NK-92 (cell line): ENCODE data around the gene MRPL12.
"Not testable (repeated sequence)": the region's sequence is repeated elsewhere in the genome, so short reads cannot be mapped to it uniquely, and the experiment has no call there.

ENCODE experiments used
- DNase-seq: peaks from one replicate; lab custom pipeline; 2025; ENCODE audit not compliant: unreplicated experiment; lab: John Stamatoyannopoulos, UW

MRPL12 gene

DNA sequence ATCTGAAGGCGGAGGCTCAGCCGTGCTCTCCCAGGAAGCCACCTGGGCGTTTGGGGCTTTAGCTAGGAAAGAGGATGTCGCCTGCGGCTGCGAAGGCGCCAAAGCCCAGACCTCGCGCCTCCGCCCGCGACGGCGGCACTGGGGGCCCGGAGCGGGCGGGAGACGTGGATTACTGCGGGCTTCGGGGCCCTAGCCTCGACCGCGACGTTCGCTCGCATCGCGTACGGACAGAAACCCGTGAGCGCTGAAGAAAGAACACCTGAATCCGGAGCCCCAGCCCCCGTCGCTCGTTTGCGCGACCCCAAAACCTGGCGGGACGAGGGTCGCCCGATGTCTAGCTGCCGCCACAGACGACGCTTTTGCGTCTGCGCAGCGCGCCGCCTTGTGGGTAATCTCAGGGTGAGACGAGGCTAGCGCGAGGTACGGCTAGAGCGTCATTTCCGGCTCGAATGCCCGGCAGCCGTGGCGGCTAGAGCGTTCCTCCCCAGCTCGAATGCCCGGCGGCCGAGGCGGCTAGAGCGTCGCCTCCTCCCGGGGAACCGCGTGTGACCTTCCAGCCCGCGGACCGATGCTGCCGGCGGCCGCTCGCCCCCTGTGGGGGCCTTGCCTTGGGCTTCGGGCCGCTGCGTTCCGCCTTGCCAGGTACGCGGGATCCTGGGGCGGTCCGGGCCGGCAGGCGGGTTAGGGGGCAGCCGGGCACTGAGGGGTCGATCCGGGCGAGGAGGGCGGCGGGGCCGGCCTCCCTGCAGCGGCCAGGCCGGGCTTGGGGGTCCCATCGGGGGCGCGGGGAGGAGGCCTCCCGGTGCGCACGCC lies at the start of gene MRPL12:
MRPL12 (plus strand) TSS at position 434 of the 813 bp plus-strand sequence; CDS start at position 569, 135 bp downstream.
- DNase-seq: peak; percentile 18

DNA sequence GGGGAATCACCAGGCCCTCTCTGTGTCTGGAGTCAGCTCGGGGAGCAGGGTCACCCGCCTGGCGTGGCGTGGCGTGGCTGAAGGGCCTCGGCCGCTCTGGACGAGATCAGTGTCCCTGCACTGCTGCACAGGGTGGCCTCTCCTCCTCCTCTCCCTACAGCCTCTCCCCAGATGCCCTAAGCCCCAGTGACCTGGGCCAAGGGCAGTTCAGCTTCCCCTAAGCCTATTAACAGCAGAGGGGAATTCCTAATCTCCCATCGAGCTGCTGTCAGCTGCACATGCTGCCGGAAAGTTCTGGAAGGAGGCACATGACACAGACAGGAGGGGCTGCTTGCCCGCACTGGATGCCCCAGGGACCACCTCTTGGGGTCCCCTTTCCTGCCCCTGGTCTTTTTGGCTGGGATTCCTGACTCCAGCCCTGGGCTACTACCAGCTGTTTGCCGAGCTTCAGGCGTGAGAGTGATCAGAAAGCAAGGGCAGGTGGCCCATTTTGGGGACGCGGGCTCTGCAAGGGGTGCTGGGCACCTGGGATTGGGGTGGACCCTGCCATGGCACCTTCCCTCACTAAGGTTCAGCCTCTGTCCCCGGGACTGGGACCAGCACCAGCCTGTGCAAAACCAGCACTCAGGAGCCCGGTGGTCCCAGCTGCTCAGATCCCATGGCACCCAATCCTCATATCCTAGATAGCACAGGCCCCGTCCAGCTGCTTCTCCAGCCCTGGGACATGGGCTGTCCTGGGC lies 47.6 kb upstream of the MRPL12 start:
- DNase-seq: no peak

DNA sequence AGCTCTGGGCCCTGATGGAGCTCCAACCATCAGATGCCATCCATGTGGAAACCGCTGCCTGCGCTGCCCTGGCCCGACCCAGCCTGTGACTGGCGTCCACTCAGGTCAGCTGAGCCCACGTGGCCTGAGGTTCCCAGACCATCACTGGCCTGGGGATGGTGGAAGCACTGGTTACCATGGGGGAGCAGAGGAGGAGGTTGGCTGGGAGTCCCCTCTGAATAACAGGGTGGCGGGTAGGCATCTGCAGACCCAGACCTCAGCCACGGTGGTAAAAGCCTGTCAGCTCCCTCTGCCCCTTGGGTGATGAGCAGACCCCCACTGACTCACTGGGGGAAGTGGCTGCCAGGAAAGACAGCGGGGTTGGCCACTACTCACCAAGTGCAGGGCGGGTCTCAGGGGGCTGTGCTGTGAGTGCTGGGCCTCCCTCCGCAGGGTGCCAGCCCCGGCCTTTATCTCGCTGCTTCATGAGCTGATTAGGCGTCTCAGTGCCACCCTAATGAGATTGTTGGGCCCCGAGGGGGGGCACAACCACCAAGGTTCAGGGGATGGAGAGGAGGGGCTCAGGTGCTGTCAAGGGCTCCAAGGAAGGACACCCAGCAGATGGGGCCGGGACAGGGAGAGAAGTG lies 46.9 kb upstream of the MRPL12 start, which contains the start of gene PDE6G:
PDE6G (minus strand) TSS at position 425 of the 626 bp plus-strand sequence. CDS start 3,237 bp downstream, outside the sequence.
- no peak for DNase-seq

DNA sequence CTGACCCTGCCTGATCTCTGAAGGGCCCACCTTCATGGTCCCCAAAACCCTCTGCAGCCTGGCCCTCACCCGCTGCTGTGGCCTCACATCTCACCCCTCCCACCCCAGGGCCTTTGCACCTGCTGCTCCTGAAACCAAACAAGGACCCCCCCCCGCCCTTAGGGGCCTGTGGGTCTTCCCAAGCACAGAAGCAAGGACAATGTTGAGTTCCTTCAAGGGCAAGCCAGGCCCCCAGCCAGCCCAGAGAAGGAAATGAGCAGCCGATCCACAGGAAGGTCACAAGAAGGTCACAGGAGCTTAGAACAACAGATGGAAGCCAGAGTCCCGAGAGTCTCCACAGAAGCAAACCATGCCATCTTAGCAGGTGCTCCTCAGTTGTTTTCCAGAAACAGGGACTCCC lies 46.3 kb upstream of the MRPL12 start:
- DNase-seq: no peak

DNA sequence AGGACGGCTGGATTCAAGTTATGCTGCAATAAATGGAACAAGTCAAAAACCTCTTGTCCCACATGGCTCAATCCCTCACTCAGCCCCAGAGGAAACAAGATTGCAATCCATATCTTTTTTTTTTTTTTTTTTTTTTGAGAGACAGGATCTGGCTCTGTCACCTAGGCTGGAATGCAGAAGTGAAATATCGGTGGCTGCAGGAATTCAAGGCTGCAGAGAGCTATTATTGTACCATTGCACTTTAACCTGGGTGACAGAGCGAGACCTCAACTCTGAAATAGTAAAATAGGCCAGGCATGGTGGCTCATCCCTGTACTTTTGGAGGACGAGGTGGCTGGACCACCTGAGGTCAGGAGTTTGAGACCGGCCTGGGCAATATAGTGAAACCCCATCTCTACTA lies 44.1 kb upstream of the MRPL12 start:
- DNase-seq: no peak

DNA sequence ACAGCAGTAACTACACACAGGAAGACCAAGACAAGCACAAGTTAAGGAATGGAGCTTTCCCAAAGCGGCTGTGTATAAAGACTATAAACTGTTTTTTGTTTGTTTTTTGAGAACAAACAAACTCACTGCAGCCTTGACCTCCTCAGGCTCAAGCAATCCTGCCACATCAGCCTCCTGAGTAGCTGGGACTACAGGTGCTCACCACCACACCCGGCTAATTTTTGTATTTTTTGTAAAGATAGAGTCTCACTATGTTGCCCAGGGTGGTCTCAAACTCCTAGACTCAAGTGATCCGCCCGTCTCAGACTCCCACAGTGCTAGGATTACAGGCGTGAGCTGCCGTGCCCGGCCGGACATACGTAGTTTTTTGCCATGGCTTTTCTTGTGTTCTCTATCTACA lies 42.7 kb upstream of the MRPL12 start:
- no peak for DNase-seq

DNA sequence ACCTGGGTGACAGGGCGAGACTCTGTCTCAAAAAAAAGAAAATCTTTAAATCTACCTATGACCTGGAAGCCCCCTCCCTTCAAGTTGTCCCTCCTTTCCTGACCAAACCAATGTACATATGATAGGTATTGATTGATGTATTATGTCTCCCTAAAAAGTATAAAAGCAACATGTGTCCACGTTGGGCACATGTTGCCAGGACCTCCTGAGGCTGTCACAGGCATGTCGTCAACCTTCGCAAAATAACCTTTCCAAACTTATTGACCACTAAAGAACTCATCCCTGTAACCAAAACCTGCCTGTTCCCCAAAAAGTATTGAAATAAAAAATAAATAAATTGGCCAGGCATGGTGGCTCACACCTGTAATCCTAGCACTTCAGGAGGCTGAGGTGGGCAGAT lies 41.2 kb upstream of the MRPL12 start:
- DNase-seq: no peak

DNA sequence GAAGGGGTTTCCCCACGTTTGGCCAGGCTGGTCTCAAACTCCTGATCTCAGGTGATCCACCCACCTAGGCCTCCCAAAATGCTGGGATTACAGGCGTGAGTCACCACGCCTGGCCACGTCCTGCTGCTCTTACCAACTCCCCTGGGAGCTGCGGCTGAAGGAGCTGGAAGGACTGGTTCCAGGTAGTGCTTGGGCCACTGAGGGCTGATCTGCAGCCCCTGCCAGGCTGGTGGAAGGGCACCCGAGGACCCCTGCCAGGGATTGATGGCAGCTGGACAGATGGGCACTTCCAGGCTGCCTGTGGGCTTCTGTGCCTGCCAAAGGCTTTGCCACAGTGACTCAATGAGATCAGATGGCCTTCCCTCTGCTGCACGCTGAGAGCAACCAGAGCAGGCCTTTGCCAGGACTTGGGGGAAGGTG lies 39.1 kb upstream of the MRPL12 start:
- DNase-seq: no peak

DNA sequence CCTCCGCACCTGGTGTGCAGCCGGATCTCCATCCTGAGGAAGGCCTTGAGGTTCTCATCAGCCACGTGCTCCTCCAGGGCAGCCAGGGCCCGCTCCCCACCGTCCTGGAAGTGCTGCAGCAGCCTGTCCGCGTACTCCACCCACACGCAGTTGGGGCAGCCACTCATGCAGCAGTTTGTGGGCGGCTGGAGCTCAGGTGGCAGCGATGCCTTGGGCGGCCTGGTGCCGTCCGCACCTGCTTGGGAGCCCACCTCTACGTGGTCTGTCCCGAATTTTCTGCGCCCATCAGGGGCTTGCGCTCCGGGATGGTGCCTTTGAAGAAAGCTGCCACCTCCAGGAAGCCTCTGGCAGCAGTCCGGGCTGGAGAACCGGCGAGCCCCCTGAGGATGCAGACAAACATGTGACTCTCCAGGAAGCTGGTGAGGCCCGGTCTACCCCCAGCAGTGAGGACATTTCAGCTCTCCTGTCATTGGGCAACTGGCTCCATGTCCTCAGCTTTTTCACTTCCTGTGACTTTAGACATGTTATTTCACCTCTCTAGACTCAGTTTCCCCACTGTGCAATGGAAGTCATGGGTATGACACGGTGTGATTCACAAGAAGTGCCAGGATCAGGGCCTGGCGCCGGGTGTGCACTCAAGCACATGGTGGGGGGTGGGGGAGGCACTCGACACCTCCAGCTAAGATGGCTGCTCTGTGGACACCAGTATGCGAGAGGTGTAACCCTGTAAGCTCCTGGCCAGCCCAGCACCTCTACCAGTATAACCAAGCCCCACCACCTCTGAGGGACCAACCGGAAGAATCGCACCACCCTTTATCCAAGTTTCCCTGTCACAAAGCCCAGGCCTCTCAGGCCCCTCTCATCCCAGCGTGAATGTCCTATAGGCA lies 37.7 kb upstream of the MRPL12 start:
- DNase-seq: no peak

DNA sequence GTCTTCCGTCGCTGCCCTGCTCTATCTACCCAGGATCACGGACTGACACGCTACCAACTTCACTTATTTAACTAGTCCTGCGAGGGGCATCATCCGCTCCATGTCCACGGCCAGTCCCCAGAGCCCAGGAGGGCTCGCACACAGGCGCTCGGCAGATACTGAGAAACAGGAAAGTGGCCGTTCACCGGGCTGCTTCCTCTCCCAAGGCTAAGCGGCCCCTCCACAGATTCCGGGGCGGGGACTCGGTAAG lies 37.1 kb upstream of the MRPL12 start:
- no peak for DNase-seq

DNA sequence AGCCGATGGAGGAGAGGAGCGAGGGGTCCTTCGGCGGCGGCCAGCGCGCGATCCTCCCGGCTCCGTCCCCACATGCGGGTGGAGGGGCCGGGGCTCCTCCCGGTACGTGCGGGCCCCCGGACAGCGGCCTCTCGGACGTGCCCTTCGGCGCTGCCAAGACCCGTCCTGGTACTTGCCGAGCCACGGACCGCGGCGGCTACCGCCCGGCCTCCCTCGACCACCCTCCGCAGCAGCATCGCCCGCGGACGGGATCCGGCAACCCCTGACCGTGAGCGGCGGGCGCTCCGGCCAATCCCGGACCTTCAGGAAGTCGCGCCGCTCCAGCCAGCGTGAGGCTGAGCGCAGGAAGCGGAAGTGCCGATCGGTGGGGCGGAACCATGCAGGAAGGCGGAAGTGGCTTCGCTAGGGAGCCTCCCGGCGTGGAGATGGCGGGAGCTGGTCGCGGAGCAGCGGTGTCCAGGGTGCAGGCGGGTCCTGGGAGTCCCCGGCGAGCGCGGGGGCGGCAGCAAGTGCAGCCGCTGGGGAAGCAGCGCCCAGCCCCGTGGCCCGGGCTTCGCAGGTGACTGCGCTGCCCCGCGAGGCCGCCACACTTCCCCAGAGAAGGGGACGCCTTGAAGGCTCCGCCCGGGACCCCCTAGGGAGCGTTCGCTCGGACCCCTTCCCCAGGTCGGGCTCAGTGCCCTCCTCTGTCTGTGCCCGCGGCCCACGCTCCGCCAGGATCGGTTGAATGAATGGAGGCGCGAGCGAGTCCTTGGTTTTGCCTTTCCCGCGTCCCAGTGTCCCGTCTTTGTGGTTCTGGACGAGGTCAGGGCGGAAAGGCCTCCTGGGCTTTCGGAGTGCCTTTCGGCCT lies 36.6 kb upstream of the MRPL12 start, which contains the start of the genes CCDC137 and OXLD1:
CCDC137 (plus strand) TSS at position 396 of the 850 bp plus-strand sequence; CDS start at position 426, 30 bp downstream.
OXLD1 (minus strand) TSS at position 264 of the 850 bp plus-strand sequence; CDS start at position 236, 28 bp downstream.
- peak; percentile 66 for DNase-seq

DNA sequence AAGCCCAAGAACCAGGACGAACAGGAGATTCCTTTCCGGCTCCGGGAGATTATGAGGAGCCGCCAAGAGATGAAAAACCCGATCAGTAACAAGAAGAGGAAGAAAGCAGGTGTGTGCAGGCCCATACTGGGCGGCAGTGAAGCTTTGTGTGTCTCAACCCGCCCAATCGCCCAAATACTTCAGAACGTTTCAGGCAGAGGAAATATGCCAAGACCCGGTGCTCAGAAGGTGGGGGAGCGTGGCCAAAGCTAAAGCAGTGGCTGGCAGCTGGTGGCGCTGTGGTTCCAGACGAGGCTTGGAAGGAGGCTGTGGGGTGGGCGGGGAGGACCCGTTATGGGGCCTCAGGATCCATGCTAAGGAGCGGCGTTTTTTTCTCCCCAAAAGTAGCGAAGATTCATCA lies 35.4 kb upstream of the MRPL12 start:
- no peak for DNase-seq

DNA sequence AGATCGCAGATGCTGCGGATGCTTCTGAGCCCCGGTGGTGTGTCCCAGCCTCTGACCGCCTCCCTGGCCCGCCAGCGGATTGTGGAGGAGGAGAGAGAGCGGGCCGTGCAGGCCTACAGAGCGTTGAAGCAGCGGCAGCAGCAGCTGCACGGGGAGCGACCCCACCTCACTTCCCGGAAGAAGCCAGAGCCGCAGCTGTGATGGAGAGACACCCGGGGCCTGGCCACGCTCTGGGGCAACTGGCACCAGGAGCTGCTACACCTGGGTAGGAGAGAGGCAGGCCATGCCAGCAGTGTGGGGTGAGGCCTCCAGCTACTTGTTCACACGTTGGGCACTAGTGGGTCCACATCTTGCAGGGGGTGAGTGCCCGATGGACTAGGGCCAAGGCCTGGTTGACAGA lies 30.7 kb upstream of the MRPL12 start:
- no peak for DNase-seq

DNA sequence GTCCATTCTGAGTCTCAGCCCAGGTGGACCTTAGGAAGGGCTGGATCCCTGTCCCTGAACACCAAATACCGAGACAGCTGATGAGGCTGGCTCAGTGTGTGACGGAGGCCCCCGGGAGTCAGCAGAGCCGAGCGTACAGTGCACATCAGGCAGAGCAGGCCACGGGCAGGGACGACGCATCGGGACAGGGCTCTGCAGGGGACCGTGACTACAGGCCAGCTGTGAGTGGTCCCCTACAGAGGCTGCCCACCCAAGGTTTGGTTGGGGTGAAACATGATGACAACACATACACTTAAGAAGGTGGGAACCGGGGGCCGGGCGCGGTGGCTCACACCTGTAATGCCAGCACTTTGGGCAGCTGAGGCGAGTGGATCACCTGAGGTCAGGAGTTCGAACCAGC lies 30.2 kb upstream of the MRPL12 start:
- DNase-seq: no peak

DNA sequence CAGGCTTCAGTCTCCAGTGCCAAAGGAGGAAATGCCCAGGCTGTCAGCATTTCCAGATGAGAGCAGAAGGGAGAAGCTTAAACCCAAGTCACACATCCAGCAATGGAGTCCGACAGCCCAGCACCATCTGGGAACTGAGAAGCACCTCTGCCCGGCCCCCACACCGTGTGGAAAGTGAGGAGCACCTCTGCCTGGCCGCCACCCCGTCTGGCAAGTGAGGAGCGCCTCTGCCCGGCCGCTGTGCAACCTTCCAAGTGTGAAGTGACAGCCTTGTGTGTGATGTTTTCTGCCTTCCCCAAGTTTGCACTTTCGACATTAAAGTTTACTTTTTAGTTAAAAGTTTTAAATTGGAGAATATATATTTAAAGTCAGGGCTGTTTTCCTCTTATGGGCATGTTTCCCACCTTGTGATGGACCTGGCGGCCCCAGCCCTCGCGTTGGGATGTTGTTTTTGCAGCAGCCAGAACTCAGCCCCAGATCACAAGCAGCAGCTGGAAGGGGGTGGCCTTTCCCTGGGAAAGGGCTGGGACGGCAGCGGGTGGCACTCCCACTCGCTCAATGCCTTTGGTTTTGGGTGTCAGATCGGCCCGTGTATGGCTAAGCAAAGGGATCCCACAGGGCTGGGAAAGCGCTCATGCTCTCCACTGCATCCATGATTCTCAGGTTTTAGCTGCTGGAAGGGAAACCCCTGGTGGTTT lies 29.5 kb upstream of the MRPL12 start:
- DNase-seq: no peak

DNA sequence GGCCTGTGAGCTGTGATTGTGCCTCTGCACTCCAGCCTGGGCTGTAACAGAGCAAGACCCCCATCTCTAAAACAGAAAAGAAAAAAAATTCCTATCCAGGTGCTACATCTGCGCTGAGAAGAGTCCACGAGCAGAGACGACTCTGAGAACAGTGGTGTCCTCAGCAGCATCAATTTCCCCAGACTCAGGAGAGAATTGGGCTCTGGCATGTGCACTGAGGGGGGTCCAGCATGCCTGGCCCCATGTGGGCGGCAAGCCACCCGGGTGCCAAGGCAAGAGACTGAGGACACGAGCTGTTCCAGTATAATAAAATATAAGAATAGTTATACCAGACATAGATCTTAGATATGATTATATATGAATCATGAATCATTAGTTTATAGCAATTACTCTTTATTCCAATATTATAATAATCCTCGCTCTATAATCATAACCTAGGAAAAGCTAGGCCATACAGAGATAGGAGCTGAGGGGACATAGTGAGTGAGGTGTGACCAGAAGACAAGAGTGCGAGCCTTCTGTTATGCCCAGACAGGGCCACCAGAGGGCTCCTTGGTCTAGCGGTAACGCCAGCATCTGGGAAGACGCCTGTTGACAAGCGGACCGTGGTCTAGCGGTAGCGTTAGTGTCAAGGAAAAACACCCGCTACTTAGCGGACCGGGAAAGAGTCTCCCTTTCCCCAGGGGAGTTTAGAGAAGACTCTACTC lies 27.5 kb upstream of the MRPL12 start:
- not testable (repeated sequence) for DNase-seq

DNA sequence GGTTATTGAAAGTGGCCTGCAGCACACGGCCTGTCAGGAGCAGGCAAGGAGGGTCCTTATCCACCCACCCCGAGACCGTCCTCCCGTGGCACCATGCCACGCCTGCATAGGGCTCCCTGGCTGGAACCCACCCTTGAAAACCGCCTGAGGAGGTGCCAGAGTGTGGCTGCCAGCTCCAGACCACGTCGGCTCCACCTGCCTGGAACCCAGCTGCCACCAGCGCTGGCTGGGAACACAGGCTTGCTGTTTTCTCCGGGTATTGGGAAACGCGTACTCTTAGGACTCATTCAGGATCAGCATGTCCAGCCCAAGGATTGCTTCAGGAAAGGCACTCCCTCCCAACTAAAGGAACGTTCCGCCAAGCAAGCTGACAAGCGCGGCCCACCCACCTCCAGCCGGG lies 26.3 kb upstream of the MRPL12 start:
- DNase-seq: no peak

DNA sequence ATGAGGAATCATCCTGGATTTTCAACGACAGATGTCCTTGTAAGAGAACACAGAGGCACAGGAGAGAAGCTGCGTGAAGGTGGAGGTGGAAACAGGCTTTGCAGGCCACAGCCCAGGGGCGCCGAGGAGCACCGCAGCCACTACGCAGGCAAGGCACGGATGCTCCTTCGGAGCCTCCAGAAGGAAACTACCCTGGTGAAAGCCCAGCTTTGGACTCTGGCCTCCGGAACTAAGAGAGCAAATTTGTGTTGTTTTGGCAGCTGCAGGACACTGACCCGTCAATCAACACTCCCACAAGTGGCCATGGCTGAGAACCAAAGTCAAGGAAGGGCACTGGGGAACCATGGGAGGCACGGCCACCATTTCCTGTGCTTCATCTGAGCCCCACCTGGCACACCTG lies 23.0 kb upstream of the MRPL12 start:
- no peak for DNase-seq

DNA sequence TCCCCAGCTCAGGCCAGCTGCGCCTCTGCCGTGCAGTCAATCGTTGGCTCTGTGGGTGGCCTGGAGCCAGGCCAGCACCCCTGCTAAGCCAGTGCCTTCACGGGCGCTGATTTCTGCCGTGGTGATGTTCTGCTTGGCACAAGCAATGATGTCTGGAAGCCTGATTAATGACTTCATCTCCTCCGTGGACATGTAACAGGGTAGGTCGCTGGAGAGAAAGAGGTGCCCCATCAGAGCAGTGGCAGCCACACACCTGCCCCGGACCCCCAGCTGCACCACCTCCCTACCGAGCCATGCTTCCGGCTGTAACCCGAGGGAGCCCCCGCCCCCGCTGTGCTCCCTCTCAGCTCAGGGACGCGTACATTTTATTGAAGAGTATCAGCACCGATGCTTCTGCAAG lies 21.5 kb upstream of the MRPL12 start:
- no peak for DNase-seq
